ENCODE measurements around the gene CFAP90.

DNA sequence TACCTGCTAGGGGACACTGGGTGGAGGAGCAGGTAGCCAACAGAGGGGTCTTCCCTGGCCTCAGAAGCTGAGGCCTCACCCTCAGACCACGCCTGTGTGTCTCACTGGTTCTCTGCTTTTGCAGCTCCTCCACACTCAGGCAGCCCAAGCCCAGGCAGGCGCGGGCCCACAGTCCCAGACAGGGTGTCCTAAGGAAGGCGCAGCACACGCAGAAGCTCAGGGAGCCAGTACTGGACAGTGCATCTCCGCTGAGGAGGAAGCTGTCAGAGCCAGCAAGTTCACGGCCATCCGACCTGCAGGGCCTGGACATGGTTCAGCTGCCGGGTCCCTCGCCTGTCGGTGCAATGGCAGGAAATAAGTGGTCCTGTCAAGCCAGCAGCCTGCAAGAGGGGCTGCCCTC, 25.3 kb downstream of the CFAP90 start:
- TF ChIP-seq TAF1 (IDR thresholded peaks at IDR 0.05; ENCODE audit: borderline replicate concordance, insufficient read depth, low read length) (no peak), SIN3A (IDR thresholded peaks at IDR 0.05; ENCODE audit: borderline replicate concordance, insufficient read depth, low read length) (no peak)
- TF ChIP-seq, protein P1, sequence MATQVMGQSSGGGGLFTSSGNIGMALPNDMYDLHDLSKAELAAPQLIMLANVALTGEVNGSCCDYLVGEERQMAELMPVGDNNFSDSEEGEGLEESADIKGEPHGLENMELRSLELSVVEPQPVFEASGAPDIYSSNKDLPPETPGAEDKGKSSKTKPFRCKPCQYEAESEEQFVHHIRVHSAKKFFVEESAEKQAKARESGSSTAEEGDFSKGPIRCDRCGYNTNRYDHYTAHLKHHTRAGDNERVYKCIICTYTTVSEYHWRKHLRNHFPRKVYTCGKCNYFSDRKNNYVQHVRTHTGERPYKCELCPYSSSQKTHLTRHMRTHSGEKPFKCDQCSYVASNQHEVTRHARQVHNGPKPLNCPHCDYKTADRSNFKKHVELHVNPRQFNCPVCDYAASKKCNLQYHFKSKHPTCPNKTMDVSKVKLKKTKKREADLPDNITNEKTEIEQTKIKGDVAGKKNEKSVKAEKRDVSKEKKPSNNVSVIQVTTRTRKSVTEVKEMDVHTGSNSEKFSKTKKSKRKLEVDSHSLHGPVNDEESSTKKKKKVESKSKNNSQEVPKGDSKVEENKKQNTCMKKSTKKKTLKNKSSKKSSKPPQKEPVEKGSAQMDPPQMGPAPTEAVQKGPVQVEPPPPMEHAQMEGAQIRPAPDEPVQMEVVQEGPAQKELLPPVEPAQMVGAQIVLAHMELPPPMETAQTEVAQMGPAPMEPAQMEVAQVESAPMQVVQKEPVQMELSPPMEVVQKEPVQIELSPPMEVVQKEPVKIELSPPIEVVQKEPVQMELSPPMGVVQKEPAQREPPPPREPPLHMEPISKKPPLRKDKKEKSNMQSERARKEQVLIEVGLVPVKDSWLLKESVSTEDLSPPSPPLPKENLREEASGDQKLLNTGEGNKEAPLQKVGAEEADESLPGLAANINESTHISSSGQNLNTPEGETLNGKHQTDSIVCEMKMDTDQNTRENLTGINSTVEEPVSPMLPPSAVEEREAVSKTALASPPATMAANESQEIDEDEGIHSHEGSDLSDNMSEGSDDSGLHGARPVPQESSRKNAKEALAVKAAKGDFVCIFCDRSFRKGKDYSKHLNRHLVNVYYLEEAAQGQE (IDR thresholded peaks at IDR 0.05; ENCODE audit: insufficient read depth in 1 of 2, low read depth in 2 of 2, low read length in 2 of 2) = no peak

Measured in PFSK-1 (cell line).